ENCODE data around the gene C16orf95. TPM values are rescaled to one million over a fixed set of nuclear protein-coding genes. Genes with fewer than 3 reads are reported as not detected.
"Not testable (repeated sequence)": the region's sequence is repeated elsewhere in the genome, so short reads cannot be mapped to it uniquely, and the experiment has no call there.

Gene C16orf95
- total and polyA plus RNA-seq, 12 donors: 1.7 to 5.1 (median 3.7) TPM

DNA sequence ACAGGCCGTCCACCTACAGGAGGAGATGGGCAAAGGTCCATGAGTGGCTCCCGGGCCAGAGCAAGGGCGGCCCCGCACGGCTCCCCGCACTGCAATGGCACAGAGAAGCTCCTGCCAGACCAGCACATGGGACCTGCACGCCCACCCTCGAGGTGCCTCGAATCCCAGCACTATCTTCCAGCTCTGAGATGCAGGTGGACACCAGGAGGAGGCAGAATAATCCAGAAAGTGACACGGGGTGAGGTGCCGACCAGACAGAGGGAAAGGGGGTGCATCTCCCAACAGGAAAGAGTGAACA is 26.5 kb upstream of the C16orf95 start:
- Histone ChIP-seq H3K4me1 (peaks cover 0 to 25% (median 11%) of the 10 kb centered on the region in 9 donors), H3K4me3 (no peak overlapping the region), H3K27me3 (no peaks in the 10 kb centered on the region), H3K9me3 (no peaks in the 10 kb centered on the region), H3K36me3 (peaks cover 0 to 83% (median 46%) of the 10 kb centered on the region in 9 donors), H3K27ac (peak overlapping the region in 2 of 10 donors; percentile 65 to 70)
- TF ChIP-seq, protein P1, sequence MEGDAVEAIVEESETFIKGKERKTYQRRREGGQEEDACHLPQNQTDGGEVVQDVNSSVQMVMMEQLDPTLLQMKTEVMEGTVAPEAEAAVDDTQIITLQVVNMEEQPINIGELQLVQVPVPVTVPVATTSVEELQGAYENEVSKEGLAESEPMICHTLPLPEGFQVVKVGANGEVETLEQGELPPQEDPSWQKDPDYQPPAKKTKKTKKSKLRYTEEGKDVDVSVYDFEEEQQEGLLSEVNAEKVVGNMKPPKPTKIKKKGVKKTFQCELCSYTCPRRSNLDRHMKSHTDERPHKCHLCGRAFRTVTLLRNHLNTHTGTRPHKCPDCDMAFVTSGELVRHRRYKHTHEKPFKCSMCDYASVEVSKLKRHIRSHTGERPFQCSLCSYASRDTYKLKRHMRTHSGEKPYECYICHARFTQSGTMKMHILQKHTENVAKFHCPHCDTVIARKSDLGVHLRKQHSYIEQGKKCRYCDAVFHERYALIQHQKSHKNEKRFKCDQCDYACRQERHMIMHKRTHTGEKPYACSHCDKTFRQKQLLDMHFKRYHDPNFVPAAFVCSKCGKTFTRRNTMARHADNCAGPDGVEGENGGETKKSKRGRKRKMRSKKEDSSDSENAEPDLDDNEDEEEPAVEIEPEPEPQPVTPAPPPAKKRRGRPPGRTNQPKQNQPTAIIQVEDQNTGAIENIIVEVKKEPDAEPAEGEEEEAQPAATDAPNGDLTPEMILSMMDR (IDR thresholded peaks at IDR 0.05): no peak
- DNase-seq: no peak
- intact Hi-C loops (cut with DNase I): no loop called here
- 88% methylated on average over 11 of the region's 11 CpGs for whole genome bisulfite sequencing, 2 donors
- no peak for ATAC-seq

DNA sequence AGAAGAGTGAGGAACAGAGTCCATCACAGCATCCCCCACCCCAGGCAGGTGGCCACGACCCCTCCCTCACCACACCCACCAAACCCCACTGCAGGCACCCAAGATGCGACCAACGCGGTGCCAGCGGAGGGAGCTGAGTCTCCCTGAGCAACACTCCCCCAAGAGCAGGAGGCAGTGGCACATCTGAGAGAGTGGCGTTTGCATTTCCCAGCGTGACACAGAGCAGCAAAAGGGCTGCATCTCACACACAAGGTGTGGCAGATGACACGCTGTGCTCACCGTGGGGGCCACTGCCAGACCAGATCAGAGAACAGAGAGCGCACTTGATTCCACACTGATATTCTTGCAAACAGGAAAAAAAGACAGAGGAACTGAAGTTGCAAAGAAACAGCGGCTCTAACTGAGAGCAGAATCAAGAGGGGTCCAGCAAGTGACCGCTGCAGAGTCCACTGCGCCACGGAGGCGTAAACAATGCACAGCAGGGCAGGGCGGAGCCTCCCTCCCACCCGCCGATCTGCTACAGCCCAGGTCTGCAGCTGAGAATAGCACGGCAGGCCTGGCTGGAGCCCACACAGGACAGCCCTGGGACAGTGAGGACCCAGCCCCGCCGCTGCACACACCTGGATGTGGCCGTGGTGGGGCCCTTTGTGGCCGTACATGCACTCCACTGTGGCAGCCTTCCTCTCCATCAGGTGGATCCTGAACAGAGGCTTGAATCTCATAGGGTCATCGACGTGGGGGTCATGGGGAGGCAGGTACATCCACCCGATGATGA is 26.0 kb upstream of the C16orf95 start:
- H3K27me3 ChIP-seq: no peaks in the 10 kb centered on the region
- ATAC-seq: no peak
- TF ChIP-seq, protein P1 (IDR thresholded peaks at IDR 0.05): no peak
- H3K27ac ChIP-seq: no peak overlapping the region
- peak in 1 of 2 donors; percentile 5 for DNase-seq
- peaks cover 0 to 83% (median 49%) of the 10 kb centered on the region in 9 donors for H3K36me3 ChIP-seq
- 81 to 84% methylated on average over 26 of the region's 26 CpGs for WGBS, 2 donors
- H3K9me3 ChIP-seq: no peaks in the 10 kb centered on the region
- peaks cover 0 to 25% (median 11%) of the 10 kb centered on the region in 9 donors for H3K4me1 ChIP-seq
- intact Hi-C loops (cut with DNase I): no loop called here
- no peak overlapping the region for H3K4me3 ChIP-seq

DNA sequence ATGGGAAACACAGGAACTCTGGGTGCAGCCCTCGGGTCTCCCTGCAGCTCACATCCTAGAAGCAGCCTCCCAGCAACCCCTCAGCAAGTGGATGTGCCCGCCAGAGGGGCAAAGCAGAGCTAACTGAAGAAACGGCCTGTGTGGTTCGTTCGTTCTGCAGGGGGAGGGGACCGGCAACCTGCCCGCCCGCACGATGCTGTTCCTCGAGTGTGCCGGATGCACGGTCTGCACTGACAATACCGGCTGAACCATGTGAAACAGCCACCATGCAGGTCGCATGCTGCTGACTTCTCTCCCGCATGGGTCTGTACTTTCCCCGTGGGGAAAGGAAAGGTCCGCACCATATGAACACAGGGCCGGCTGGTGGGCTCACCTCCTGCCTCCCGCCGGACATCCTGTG is 25.3 kb upstream of the C16orf95 start:
- intact Hi-C loops (cut with DNase I): no loop called here
- Histone ChIP-seq H3K4me3 (no peak overlapping the region), H3K4me1 (peaks cover 0 to 25% (median 11%) of the 10 kb centered on the region in 9 donors), H3K9me3 (no peaks in the 10 kb centered on the region), H3K27me3 (no peaks in the 10 kb centered on the region), H3K27ac (no peak overlapping the region), H3K36me3 (peaks cover 0 to 88% (median 49%) of the 10 kb centered on the region in 9 donors)
- ATAC-seq (no peak), DNase-seq (no peak)
- WGBS, 2 donors: 95 to 96% methylated on average over 20 of the region's 20 CpGs
- TF ChIP-seq, protein P1 (IDR thresholded peaks at IDR 0.05): no peak

DNA sequence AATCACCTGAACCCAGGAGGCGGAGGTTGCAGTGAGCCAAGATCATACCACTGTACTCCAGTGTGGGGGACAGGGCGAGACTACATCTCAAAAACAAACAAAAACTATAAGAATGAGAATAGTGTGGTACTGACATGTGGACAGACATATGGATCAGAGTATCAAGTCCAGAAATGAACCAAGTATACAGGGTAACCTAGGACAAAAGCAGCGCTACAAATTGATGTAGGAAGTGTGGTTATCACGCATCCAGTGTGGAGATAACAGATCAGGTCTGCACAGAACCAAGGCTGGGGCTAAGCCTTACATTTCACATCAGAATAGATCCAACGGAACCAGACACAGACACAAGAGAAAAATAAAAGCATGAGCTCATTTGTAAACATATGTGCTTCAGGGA is 23.0 kb upstream of the C16orf95 start:
- WGBS, 2 donors: 95% methylated on average over 5 of the region's 5 CpGs
- Histone ChIP-seq H3K4me3 (no peak overlapping the region), H3K9me3 (no peaks in the 10 kb centered on the region), H3K27me3 (no peaks in the 10 kb centered on the region), H3K36me3 (peaks cover 0 to 86% (median 50%) of the 10 kb centered on the region in 9 donors), H3K4me1 (peaks cover 0 to 15% (median 9%) of the 10 kb centered on the region in 9 donors), H3K27ac (no peak overlapping the region)
- ATAC-seq: no peak
- DNase-seq: no peak
- TF ChIP-seq, protein P1 (IDR thresholded peaks at IDR 0.05): no peak
- intact Hi-C loops (cut with DNase I): no loop called here

DNA sequence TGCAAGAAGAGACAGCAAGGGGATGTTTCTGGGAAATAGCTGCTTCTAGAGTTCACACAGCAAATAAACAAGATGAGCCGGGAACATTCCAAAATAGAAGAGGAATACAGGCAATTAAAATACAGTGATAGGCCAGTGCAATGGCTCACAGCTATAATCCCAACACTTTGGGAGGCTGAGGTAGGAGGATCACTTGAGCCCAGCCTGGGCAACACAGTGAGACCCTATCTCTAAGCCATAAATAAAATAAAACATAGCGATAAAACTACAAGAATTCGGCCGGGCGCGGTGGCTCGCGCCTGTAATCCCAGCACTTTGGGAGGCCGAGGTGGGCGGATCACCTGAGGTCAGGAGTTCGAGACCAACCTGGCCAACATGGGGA is 22.5 kb upstream of the C16orf95 start:
- 96 to 97% methylated on average over 11 of the region's 11 CpGs for WGBS, 2 donors
- H3K27ac ChIP-seq; H3K4me3 ChIP-seq; H3K27me3 ChIP-seq; DNase-seq; H3K9me3 ChIP-seq; intact Hi-C loops (cut with DNase I); ATAC-seq: not testable (repeated sequence)
- Histone ChIP-seq H3K36me3 (peaks cover 0 to 90% (median 55%) of the 10 kb centered on the region in 9 donors), H3K4me1 (peaks cover 0 to 10% (median 6%) of the 10 kb centered on the region in 9 donors)

All from heart right ventricle (tissue), 16 donors.